OCI-LY7 (cell line): ENCODE measurements around the gene DCAF15. TPM values are rescaled to one million over a fixed set of nuclear protein-coding genes. Genes with fewer than 3 reads are reported as not detected.

Experiments used
- BruUV-seq: library from RNA; stranded (reverse); fragments of 400-500 nt; replicated peaks from 2 replicates; lab custom pipeline; 2021; lab: Mats Ljungman, UMichigan
- CTCF ChIA-PET: fragments of 300-600 bp; sonication (Branson Sonifier 250); formaldehyde crosslinking; loops from one replicate; lab custom pipeline; 2022; ENCODE audit warnings: antibody characterized with exemption; ENCODE audit not compliant: unreplicated experiment; lab: Charles Lee
- POLR2A ChIA-PET: fragments of 300-600 bp; sonication (Branson Sonifier 250); formaldehyde crosslinking; loops from one replicate; lab custom pipeline; 2022; ENCODE audit warnings: antibody characterized with exemption; lab: Charles Lee
- DNase-seq: peaks from one replicate; pipeline ENCODE4 v3.0.0-alpha.2; 2015; ENCODE audit warnings: low spot score
- H2AFZ ChIP-seq: fragments of 200-600 bp; sonication (generic), shearing (Covaris generic); 2 replicates; pipeline ENCODE4 v1.6.1; 2014; ENCODE audit warnings: mild to moderate bottlenecking, antibody characterized with exemption, low read length, moderate library complexity
- H3K27ac ChIP-seq: fragments of 200-600 bp; sonication (generic); 2 replicates; pipeline ENCODE4 v1.5.1; 2014; ENCODE audit warnings: mixed run types, low read depth, mild to moderate bottlenecking, moderate library complexity, low read length, inconsistent platforms; ENCODE audit not compliant: poor library complexity, severe bottlenecking
- H3K36me3 ChIP-seq: fragments of 200-600 bp; sonication (generic); 2 replicates; pipeline ENCODE4 v1.6.1; 2014; ENCODE audit warnings: mild to moderate bottlenecking, antibody characterized with exemption, low read length, moderate library complexity, mixed read lengths; ENCODE audit not compliant: insufficient read depth
- H3K4me1 ChIP-seq: fragments of 200-600 bp; sonication (generic); 2 replicates; pipeline ENCODE4 v1.5.1; 2014; ENCODE audit warnings: mild to moderate bottlenecking, low read length; ENCODE audit not compliant: insufficient read depth, poor library complexity, severe bottlenecking
- H3K4me2 ChIP-seq: fragments of 200-600 bp; sonication (generic); 2 replicates; pipeline ENCODE4 v1.6.1; 2014; ENCODE audit warnings: mild to moderate bottlenecking, low read length
- H3K4me3 ChIP-seq: fragments of 200-600 bp; sonication (generic); 2 replicates; pipeline ENCODE4 v1.5.1; 2014; ENCODE audit warnings: mild to moderate bottlenecking, low read depth, low read length; ENCODE audit not compliant: poor library complexity, severe bottlenecking
- H3K79me2 ChIP-seq: fragments of 200-600 bp; sonication (generic); 2 replicates; pipeline ENCODE4 v1.6.1; 2016; ENCODE audit warnings: low read depth, mild to moderate bottlenecking, low read length, moderate library complexity, mixed read lengths; ENCODE audit not compliant: insufficient read depth
- H3K9me2 ChIP-seq: fragments of 200-600 bp; sonication (generic); 2 replicates; pipeline ENCODE4 v1.6.1; 2016; ENCODE audit warnings: mild to moderate bottlenecking, low read length, mixed read lengths; ENCODE audit not compliant: insufficient read depth
- H3K9me3 ChIP-seq: fragments of 200-600 bp; sonication (generic); 2 replicates; pipeline ENCODE4 v1.6.1; 2014; ENCODE audit warnings: mild to moderate bottlenecking, mixed run types, low read length, mixed read lengths
- H4K20me1 ChIP-seq: fragments of 200-600 bp; sonication (generic); 2 replicates; pipeline ENCODE4 v1.6.1; 2014; ENCODE audit warnings: mild to moderate bottlenecking, antibody characterized with exemption, low read length, moderate library complexity, mixed read lengths; ENCODE audit not compliant: insufficient read depth
- EZH2phosphoT487 ChIP-seq: fragments of 200-600 bp; sonication (generic); IDR thresholded peaks from 2 replicates; pipeline ENCODE4 v1.6.1; 2018; ENCODE audit warnings: low read depth, borderline replicate concordance, mild to moderate bottlenecking, mixed run types, antibody characterized with exemption, low read length, moderate library complexity, mixed read lengths
- intact Hi-C: fragments of 100-400 bp; cut with micrococcal nuclease; formaldehyde crosslinking; loops from one replicate; pipeline ENCODE4 v1.10.0; 2022; ENCODE audit not compliant: unreplicated experiment
- total RNA-seq, 2 experiments: library from RNA; depleted of rRNA in 1 of 2; stranded (reverse); fragments of >200 nt in 1 of 2; shearing (Covaris generic) in 1 of 2; gene quantifications; 2 replicates each; pipeline ENCODE4 v1.2.3, GENCODE V29; 2014 to 2022
- TF ChIP-seq, protein P1 (sequence below): fragments of 200-600 bp; sonication (generic); conservative IDR thresholded peaks from 2 replicates; pipeline ENCODE4 v1.5.1; 2014; ENCODE audit warnings: mild to moderate bottlenecking, antibody characterized with exemption, low read length, moderate library complexity, mixed read lengths

DCAF15 gene
- total RNA-seq, 2 experiments from 2014 or later, result 71.3 to 86.2 TPM

DNA sequence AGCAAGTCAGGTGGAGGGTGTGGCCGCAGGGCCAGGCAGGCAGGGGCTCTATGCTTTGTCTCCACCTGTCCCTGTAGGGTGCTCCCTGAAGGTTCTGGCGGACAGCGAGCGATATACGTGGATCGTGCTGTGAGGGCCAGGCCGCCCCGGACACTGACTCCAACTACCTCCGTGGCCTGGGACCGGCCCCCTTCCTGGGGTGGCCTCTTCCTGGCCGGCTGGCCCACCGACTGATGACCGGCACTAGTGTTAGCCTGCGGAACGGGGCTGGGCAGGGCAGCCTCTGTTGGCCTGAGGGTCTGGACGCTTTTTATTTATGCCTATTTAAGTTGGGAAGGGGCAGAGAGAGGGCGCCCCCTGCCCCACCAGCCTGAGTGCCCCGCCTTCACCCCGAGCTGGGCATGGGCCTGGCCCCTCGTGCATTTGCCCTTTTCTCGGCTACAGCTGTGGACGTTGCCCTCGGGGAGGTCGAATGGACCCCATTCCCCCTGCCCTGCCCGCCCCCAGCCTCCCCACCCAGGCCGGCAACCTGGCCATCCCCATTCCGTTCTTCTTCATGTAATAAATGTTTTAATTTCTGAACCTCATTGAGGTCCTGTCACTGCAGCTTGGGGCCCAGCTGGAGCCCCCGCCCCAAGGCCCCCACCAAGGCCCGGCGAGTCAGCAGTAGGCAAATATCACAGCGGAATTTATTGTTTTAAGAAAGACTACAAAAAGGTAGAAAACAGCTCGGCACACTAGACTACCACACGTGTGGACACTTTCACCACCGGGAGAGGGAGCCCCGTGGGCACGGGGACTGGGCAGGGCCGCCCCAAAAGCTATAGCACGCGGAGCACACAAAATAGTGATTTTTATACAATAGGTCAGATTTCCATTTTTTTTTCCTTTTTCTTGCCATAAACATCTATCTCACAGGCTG lies 8.8 kb downstream of the DCAF15 start:
- no peaks in the 10 kb centered on the region for H3K4me1 ChIP-seq
- BruUV-seq, result no TSS peak
- H4K20me1 ChIP-seq, result no peaks in the 10 kb centered on the region
- TF ChIP-seq, protein P1, sequence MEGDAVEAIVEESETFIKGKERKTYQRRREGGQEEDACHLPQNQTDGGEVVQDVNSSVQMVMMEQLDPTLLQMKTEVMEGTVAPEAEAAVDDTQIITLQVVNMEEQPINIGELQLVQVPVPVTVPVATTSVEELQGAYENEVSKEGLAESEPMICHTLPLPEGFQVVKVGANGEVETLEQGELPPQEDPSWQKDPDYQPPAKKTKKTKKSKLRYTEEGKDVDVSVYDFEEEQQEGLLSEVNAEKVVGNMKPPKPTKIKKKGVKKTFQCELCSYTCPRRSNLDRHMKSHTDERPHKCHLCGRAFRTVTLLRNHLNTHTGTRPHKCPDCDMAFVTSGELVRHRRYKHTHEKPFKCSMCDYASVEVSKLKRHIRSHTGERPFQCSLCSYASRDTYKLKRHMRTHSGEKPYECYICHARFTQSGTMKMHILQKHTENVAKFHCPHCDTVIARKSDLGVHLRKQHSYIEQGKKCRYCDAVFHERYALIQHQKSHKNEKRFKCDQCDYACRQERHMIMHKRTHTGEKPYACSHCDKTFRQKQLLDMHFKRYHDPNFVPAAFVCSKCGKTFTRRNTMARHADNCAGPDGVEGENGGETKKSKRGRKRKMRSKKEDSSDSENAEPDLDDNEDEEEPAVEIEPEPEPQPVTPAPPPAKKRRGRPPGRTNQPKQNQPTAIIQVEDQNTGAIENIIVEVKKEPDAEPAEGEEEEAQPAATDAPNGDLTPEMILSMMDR, result no peak
- no peak for TF ChIP-seq EZH2phosphoT487
- ChIA-PET CTCF (interaction anchor here (0.5 kb wide), 1 partner anchor 45 kb away, joined by 3 read pairs; the partner anchor contains the start of gene RFX1), POLR2A (interaction anchor here (0.6 kb wide), 1 partner anchor 37 kb away, joined by 3 read pairs; no protein-coding TSS in a partner anchor)
- no peaks in the 10 kb centered on the region for H3K9me3 ChIP-seq
- no peaks in the 10 kb centered on the region for H3K79me2 ChIP-seq
- H2AFZ ChIP-seq, result no peak overlapping the region
- H3K36me3 ChIP-seq, result peaks cover 68% of the 10 kb centered on the region
- no peak overlapping the region for H3K4me3 ChIP-seq
- H3K4me2 ChIP-seq, result no peak overlapping the region
- no peak overlapping the region for H3K27ac ChIP-seq
- H3K9me2 ChIP-seq, result no peaks in the 10 kb centered on the region
- DNase-seq, result no peak
- intact Hi-C loops, result no loop called here

DNA sequence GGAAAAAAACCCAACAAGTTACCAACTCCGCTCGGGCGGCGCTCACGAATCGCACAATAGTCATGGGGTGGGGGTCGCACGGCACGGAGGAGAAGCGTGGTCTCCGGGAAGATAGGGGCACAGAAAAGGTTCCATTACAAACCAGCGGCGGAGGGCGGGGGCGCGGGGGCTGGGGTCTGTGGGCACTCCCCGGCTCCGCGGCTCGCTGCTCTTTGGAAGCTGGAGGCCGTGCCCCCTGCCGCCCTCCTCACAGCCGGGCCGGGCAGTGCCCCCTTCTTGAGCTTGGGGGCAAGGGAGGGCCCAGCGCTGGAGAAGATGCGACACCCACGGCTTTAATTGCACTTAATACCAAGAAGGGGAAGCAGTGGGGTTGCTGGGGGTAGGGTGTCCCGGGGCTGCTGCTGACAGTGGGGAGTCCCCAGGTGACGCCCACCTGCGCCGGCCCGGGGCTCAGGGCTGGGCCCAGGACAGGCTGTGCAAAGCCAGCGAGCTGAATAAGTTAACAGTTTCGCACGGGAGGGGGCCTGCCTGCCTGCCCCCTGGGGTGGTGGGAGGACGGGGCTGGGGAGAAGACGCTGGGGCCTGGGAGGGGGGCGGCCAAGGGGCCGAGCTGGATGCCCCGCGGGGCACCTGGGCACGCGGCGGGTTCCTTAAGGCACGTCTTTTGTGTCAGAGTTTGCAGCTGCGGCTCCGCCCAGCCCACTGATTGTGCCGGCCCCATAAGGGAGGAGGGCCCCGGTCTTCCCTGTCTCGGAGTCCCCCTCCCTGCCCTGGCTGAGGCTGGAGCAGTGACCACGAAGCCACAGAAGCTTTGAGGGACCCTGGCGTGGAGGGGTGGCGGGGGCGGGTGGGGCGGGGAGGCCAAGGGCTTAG lies 9.8 kb downstream of the DCAF15 start:
- no peak overlapping the region for H3K27ac ChIP-seq
- H3K9me2 ChIP-seq, result no peaks in the 10 kb centered on the region
- peaks cover 68% of the 10 kb centered on the region for H3K36me3 ChIP-seq
- H3K79me2 ChIP-seq, result no peaks in the 10 kb centered on the region
- no peak overlapping the region for H3K4me3 ChIP-seq
- H3K4me2 ChIP-seq, result no peak overlapping the region
- CTCF ChIA-PET, result no interaction called here
- H3K4me1 ChIP-seq, result no peaks in the 10 kb centered on the region
- H2AFZ ChIP-seq, result no peak overlapping the region
- POLR2A ChIA-PET, result interaction anchor here (0.5 kb wide), 1 partner anchor 13 kb away, joined by 3 read pairs; no protein-coding TSS in a partner anchor
- H3K9me3 ChIP-seq, result no peaks in the 10 kb centered on the region
- no peak for DNase-seq
- TF ChIP-seq EZH2phosphoT487, result no peak
- intact Hi-C loops, result no loop called here
- H4K20me1 ChIP-seq, result no peaks in the 10 kb centered on the region; the same call in 1 of the 2 replicates
- no TSS peak for BruUV-seq
